ENCODE measurements around the gene CBX2. TPM values are rescaled to one million over a fixed set of nuclear protein-coding genes. Genes with fewer than 3 reads are reported as not detected.

The CBX2 gene
- total and polyA plus RNA-seq, 2 of the 4 experiments (the other 2 are of a cell fraction): 2.0 to 3.2 TPM

DNA sequence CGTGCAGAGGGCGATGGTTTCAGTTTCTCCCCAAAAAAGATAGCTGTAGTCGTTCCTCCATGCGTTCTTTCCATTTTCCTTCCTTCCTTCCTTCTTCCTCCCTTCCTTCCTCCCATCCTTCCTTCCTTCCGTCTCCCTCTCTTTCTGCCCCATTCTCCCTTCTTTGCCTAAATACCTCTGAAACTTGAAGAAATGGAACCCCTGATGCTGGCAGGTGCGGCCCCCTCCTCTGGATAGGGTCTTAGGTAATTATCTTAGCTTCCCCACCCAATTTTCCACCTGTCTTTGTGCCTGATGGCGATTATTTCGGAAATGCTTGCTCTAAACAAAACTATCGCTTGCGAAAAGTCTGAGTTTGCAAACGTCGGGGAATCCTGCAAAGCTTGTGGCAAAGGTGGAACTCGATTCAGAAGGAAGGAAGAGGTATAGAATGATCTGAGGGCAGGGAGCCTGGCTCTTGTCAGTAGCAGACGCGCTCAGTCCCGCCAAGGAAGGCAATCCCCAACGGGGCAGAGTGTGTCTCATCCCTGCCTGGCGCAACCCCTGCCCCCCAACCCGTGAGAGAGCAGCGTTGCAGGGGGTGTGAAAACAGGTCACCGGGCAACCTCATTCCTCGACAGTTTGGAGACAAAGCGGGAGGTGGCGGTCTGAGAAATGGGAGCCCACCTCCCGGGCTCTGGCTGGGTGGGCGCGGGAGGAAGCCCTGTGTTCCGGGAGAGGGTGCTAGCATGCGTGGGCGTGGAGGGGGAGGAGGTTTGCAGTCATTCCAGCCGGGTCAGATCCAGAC is 21.8 kb downstream of the CBX2 start:
- Histone ChIP-seq H3K27me3 (ENCODE audit: control insufficient read depth, insufficient read depth, low read length) (peaks cover 71% of the 10 kb centered on the region), H2BK5ac (ENCODE audit: low read depth, low read length, poor library complexity, severe bottlenecking) (no peak overlapping the region), H3K23ac (ENCODE audit: low read depth, low read length) (peak overlapping the region; percentile 50; the same call in 1 of the 2 replicates), H3K27ac (ENCODE audit: insufficient read depth, low read length) (no peak overlapping the region), H2BK20ac (ENCODE audit: low read depth, low read length) (no peak overlapping the region), H4K91ac (ENCODE audit: insufficient read depth, low read depth, low read length) (no peak overlapping the region), H2AK9ac (replicated peaks; ENCODE audit: low read depth, low read length, poor library complexity) (no peak overlapping the region), H3K9me3 (ENCODE audit: control insufficient read depth, insufficient read depth, low read length) (peaks cover 11% of the 10 kb centered on the region; the same call in 1 of the 2 replicates), H2AK5ac (ENCODE audit: low read depth, low read length) (no peak overlapping the region), H3K18ac (ENCODE audit: low read depth, low read length) (no peak overlapping the region), H3K9ac (ENCODE audit: low read depth, low read length) (no peak overlapping the region), H3K14ac (replicated peaks; ENCODE audit: low read depth, low read length) (no peak overlapping the region), H2BK15ac (ENCODE audit: low read depth, low read length) (no peak overlapping the region), H3K4me1 (ENCODE audit: control insufficient read depth, insufficient read depth, low read length) (peaks cover 10% of the 10 kb centered on the region), H2BK120ac (ENCODE audit: low read depth, low read length) (no peak overlapping the region), H3K4ac (ENCODE audit: low read depth, low read length) (no peak overlapping the region), H2AFZ (replicated peaks; ENCODE audit: low read length, poor library complexity) (peak overlapping the region; percentile 24), H3K4me2 (ENCODE audit: low read depth, low read length) (no peak overlapping the region), H3K36me3 (ENCODE audit: control insufficient read depth, insufficient read depth, low read length) (peaks cover 8% of the 10 kb centered on the region; the same call in 1 of the 2 replicates), H4K20me1 (ENCODE audit: insufficient read depth, low read length) (peaks cover 8% of the 10 kb centered on the region; the same call in 1 of the 2 replicates), H3K56ac (ENCODE audit: extremely low read depth, insufficient read depth, low read length) (no peak overlapping the region), H4K5ac (ENCODE audit: low read depth, low read length) (no peak overlapping the region), H4K8ac (ENCODE audit: low read depth in 2 of 2, low read length in 2 of 2) (no peak overlapping the region), H3K4me3 (ENCODE audit: insufficient read depth, low read depth, low read length) (no peak overlapping the region), H3K79me1 (ENCODE audit: low read depth in 1 of 2, low read length in 2 of 2) (peaks cover 8 to 19% of the 10 kb centered on the region in 2 experiments; a peak in 2 of 4 replicates), H3K9me1 (ENCODE audit: insufficient read depth, low read length) (peaks cover 5% of the 10 kb centered on the region; the same call in 1 of the 2 replicates)
- in situ Hi-C loops (cut with MboI; ENCODE audit: low sequenced_read_pairs) (no loop called here), intact Hi-C loops (cut with micrococcal nuclease) (no loop called here), dilution Hi-C loops (cut with HindIII; ENCODE audit: low sequenced_read_pairs, unreplicated experiment) (no loop called here)
- ChIA-PET CTCF (interaction anchor here (1.2 kb wide), 1 partner anchor 20 kb away, joined by 3 read pairs; no protein-coding TSS in a partner anchor), POLR2A (ENCODE audit: unreplicated experiment) (interaction anchor here (0.6 kb wide), 1 partner anchor 13 kb away, joined by 3 read pairs; no protein-coding TSS in a partner anchor)
- TF ChIP-seq MAZ (IDR thresholded peaks at IDR 0.05; ENCODE audit: borderline replicate concordance, low read depth, low read length) (no peak), RCOR1 (IDR thresholded peaks at IDR 0.05; ENCODE audit: insufficient replicate concordance, low read length) (no peak), BHLHE40 (IDR thresholded peaks at IDR 0.05; ENCODE audit: low read depth, low read length) (no peak), MAFK (IDR thresholded peaks at IDR 0.05; ENCODE audit: low read depth, low read length) (no peak), POLR2A (IDR thresholded peaks at IDR 0.05; ENCODE audit: low read depth, low read length) (no peak), RFX5 (IDR thresholded peaks at IDR 0.05; ENCODE audit: low read depth, low read length) (no peak), SMC3 (IDR thresholded peaks at IDR 0.05; ENCODE audit: low read depth, low read length) (no peak)
- TF ChIP-seq, protein P1, sequence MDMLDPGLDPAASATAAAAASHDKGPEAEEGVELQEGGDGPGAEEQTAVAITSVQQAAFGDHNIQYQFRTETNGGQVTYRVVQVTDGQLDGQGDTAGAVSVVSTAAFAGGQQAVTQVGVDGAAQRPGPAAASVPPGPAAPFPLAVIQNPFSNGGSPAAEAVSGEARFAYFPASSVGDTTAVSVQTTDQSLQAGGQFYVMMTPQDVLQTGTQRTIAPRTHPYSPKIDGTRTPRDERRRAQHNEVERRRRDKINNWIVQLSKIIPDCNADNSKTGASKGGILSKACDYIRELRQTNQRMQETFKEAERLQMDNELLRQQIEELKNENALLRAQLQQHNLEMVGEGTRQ (IDR thresholded peaks at IDR 0.05; ENCODE audit: low read depth, low read length): no peak
- TF ChIP-seq, protein P2, sequence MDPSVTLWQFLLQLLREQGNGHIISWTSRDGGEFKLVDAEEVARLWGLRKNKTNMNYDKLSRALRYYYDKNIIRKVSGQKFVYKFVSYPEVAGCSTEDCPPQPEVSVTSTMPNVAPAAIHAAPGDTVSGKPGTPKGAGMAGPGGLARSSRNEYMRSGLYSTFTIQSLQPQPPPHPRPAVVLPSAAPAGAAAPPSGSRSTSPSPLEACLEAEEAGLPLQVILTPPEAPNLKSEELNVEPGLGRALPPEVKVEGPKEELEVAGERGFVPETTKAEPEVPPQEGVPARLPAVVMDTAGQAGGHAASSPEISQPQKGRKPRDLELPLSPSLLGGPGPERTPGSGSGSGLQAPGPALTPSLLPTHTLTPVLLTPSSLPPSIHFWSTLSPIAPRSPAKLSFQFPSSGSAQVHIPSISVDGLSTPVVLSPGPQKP (IDR thresholded peaks at IDR 0.05; ENCODE audit: borderline replicate concordance, low read depth, low read length): no peak
- WGBS, 2 experiments (ENCODE audit: extremely low coverage in 2 of 2, insufficient read length in 1 of 2): 4 to 67% methylated on average over 1 to 13 of the region's 31 CpGs
- BruUV-seq (replicated peaks): no TSS peak
- DNase-seq (no peak), ATAC-seq (ENCODE audit: low read depth) (no peak)
